Adrenal gland (tissue), 12 donors: ENCODE data around the gene TULP4. TPM values are rescaled to one million over a fixed set of nuclear protein-coding genes. Genes with fewer than 3 reads are reported as not detected.

Experiments used
- DNase-seq, 7 donors: peaks; one replicate each; pipeline ENCODE4 v3.0.0-alpha.2; 2019 to 2020
- H3K27ac ChIP-seq, 5 donors: fragments of 200-600 bp; sonication (generic) in 4 of 5; 1 replicate in 3 of 5; 2 replicates in 2 of 5; pipeline versions ENCODE4 v1.5.1 to v1.8.0; 2016 to 2020; ENCODE audit warnings: mild to moderate bottlenecking in 1 of 5
- H3K27me3 ChIP-seq: fragments of 200-600 bp; 2 replicates; pipeline ENCODE4 v1.8.0; 2021
- H3K36me3 ChIP-seq, 2 donors: fragments of 200-600 bp; replicated peaks in 1 of 2; 1 replicate in 1 of 2; 2 replicates in 1 of 2; pipeline versions ENCODE4 v1.5.1 to v1.8.0; 2018 to 2022
- H3K4me1 ChIP-seq, 2 donors: fragments of 200-600 bp; replicated peaks in 1 of 2; 1 replicate in 1 of 2; 2 replicates in 1 of 2; pipeline versions ENCODE4 v1.5.1 to v1.8.0; 2018 to 2021
- H3K4me3 ChIP-seq, 4 donors: fragments of 200-600 bp; sonication (generic) in 3 of 4; one replicate each; pipeline ENCODE4 v1.5.1; 2016 to 2018
- H3K9me3 ChIP-seq, 3 donors: fragments of 200-600 bp; sonication (generic) in 1 of 3; replicated peaks in 1 of 3; 1 replicate in 2 of 3; 2 replicates in 1 of 3; pipeline versions ENCODE4 v1.5.1 to v1.8.0; 2016 to 2021
- POLR2A ChIP-seq, 2 donors: fragments of 450-650 bp; IDR thresholded peaks; one replicate each; pipeline ENCODE4 v1.6.1; 2017; ENCODE audit warnings: antibody characterized with exemption in 2 of 2, mild to moderate bottlenecking in 2 of 2, moderate library complexity in 1 of 2
- WGBS, 4 donors: extraction: QIAGEN DNeasy Blood & Tissue Kit in 2 of 4; methylation state at CpG; one replicate each; pipeline versions ENCODE4 v1.1.5 to v1.1.7; 2013 to 2017; 5-methylcytosine and 5-hydroxymethylcytosine counted together
- intact Hi-C, 2 donors: fragments of 100-400 bp; cut with DNase I; formaldehyde crosslinking; loops; one replicate each; pipeline versions ENCODE4 v1.14.1 to v1.15.0; 2022 to 2023
- polyA plus RNA-seq, 3 donors: library from polyadenylated mRNA; stranded (reverse); fragments of 200-250 nt in 2 of 3; fragments of 350-450 nt in 1 of 3; fragmentation: Illumina TruSeq in 1 of 3; extraction: RNeasy Lipid Tissue Mini Kit (QIAGEN cat#74804) in 1 of 3; gene quantifications; one replicate each; pipeline ENCODE4 v1.2.3, GENCODE V29; 2013 to 2014
- total RNA-seq, 9 donors: library from RNA; depleted of rRNA in 4 of 9; stranded (reverse); fragments of >200 nt in 4 of 9; fragments of 120-200 nt in 1 of 9; fragmentation: NEBNext Ultra II Directional in 1 of 9; extraction: Animal tissue kit (Norgen Biotek cat#: 25700) in 1 of 9; gene quantifications; one replicate each; pipeline versions ENCODE4 v1.1.0 to v1.2.4, GENCODE V29; 2013 to 2023
- TF ChIP-seq, protein P1 (sequence below), 6 experiments: fragments of 450-650 bp in 4 of 6; fragments of 200-600 bp in 2 of 6; sonication (generic) in 1 of 6; IDR thresholded peaks; 1 replicate in 5 of 6; 2 replicates in 1 of 6; pipeline versions ENCODE4 v1.5.1 to v1.8.0; 2016 to 2021; ENCODE audit warnings: antibody characterized with exemption in 6 of 6, mild to moderate bottlenecking in 2 of 6, moderate library complexity in 1 of 6
- donor health status: healthy with polysubstance abuse.
- donor health status: Bipolar disorder and iron deficiency.
- donor health status: DM: yes; HTN: yes; CAD: no.
- donor health status: DM: no; HTN: no; CAD: no.
- donor health status: DM: no; HTN: no; CAD: no.
- donor health status: DM: yes; HTN: yes; CAD: no.

TULP4 gene
- total and polyA plus RNA-seq, 12 donors: 1.9 to 89.6 (median 61.4) TPM

DNA sequence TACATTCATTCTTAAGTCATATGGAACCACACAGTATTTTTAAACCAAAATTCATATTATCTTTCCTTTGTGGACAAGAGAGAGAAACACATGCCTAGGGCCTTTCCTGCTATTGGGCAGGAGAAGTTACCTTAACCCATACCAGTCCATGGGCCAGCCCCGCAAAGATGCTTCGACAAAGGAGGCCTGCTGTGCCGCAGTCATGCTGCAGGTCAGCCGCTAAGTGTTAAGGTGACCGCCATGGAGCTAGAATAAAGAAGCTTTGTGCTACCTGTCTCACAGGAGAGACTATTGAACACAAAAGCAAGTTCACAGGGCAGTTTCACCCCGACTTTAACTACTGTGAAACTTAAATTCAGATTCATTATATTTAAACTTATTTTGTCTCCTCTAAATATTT, 185.4 kb downstream of the TULP4 start:
- Histone ChIP-seq H3K36me3 (peaks cover 0 to 27% of the 10 kb centered on the region in 2 donors), H3K9me3 (no peaks in the 10 kb centered on the region), H3K4me1 (no peaks in the 10 kb centered on the region), H3K27ac (no peak overlapping the region), H3K27me3 (no peaks in the 10 kb centered on the region), H3K4me3 (no peak overlapping the region)
- WGBS, 4 donors: 81 to 99% (median 97%) methylated on average over 4 to 6 of the region's 6 CpGs
- no peak for DNase-seq
- intact Hi-C loops: no loop called here
- no peak for TF ChIP-seq POLR2A (IDR thresholded peaks at IDR 0.05)
- TF ChIP-seq, protein P1, sequence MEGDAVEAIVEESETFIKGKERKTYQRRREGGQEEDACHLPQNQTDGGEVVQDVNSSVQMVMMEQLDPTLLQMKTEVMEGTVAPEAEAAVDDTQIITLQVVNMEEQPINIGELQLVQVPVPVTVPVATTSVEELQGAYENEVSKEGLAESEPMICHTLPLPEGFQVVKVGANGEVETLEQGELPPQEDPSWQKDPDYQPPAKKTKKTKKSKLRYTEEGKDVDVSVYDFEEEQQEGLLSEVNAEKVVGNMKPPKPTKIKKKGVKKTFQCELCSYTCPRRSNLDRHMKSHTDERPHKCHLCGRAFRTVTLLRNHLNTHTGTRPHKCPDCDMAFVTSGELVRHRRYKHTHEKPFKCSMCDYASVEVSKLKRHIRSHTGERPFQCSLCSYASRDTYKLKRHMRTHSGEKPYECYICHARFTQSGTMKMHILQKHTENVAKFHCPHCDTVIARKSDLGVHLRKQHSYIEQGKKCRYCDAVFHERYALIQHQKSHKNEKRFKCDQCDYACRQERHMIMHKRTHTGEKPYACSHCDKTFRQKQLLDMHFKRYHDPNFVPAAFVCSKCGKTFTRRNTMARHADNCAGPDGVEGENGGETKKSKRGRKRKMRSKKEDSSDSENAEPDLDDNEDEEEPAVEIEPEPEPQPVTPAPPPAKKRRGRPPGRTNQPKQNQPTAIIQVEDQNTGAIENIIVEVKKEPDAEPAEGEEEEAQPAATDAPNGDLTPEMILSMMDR (IDR thresholded peaks at IDR 0.05): no peak

DNA sequence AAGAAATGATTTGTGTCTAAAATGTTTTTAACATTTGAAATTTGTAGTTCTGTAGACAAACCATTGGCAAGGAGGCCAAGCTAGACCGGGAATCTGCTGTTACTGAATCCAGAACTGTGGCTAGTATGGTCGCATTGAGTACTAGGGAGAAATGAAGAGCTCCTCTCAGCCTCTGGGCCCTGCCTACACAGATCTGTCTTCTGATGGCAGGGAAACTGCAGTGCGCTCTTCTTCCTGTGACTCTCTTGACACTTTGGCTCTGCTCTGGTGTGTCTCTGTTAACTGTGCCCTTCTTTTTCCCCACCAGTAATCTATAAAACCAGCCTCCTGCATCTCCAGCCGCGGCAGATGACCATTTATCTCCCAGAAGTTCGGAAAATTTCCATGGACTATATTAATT, 186.1 kb downstream of the TULP4 start:
- TF ChIP-seq POLR2A (IDR thresholded peaks at IDR 0.05): no peak
- TF ChIP-seq, protein P1 (IDR thresholded peaks at IDR 0.05): no peak
- no peaks in the 10 kb centered on the region for H3K4me1 ChIP-seq
- H3K36me3 ChIP-seq: peaks cover 0 to 21% of the 10 kb centered on the region in 2 donors
- H3K27ac ChIP-seq: no peak overlapping the region
- no peaks in the 10 kb centered on the region for H3K9me3 ChIP-seq
- H3K27me3 ChIP-seq: no peaks in the 10 kb centered on the region
- 95 to 98% (median 96%) methylated on average over 6 of the region's 6 CpGs for WGBS, 4 donors
- DNase-seq: no peak
- intact Hi-C loops: no loop called here
- no peak overlapping the region for H3K4me3 ChIP-seq

DNA sequence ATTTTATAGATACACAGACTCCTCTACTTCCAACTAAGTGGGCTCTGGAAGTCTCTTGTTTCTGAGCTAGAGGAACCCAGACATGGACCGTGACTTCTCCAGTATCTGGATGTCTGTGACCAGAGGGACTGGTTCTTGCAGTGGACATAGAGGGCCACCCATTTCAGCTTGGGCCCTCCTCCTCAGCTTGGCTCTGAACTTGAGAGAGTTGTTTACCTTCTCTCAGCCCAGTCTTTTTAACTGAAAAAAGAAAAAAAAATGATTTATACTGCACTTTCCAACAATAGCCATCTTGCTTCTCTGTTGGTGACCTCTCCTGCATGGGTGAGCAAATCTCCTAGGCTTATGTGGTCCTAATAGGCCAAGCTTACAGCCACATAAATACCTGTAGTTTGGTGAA, 187.3 kb downstream of the TULP4 start:
- no peak overlapping the region for H3K4me3 ChIP-seq
- TF ChIP-seq, protein P1 (IDR thresholded peaks at IDR 0.05): no peak
- TF ChIP-seq POLR2A (IDR thresholded peaks at IDR 0.05): no peak
- H3K9me3 ChIP-seq: no peaks in the 10 kb centered on the region
- intact Hi-C loops: no loop called here
- DNase-seq: no peak
- H3K36me3 ChIP-seq: peaks cover 0 to 19% of the 10 kb centered on the region in 2 donors
- no peak overlapping the region for H3K27ac ChIP-seq
- 98 to 100% (median 100%) methylated on average over 1 of the region's 1 CpG for whole genome bisulfite sequencing, 4 donors
- no peaks in the 10 kb centered on the region for H3K4me1 ChIP-seq
- no peaks in the 10 kb centered on the region for H3K27me3 ChIP-seq

DNA sequence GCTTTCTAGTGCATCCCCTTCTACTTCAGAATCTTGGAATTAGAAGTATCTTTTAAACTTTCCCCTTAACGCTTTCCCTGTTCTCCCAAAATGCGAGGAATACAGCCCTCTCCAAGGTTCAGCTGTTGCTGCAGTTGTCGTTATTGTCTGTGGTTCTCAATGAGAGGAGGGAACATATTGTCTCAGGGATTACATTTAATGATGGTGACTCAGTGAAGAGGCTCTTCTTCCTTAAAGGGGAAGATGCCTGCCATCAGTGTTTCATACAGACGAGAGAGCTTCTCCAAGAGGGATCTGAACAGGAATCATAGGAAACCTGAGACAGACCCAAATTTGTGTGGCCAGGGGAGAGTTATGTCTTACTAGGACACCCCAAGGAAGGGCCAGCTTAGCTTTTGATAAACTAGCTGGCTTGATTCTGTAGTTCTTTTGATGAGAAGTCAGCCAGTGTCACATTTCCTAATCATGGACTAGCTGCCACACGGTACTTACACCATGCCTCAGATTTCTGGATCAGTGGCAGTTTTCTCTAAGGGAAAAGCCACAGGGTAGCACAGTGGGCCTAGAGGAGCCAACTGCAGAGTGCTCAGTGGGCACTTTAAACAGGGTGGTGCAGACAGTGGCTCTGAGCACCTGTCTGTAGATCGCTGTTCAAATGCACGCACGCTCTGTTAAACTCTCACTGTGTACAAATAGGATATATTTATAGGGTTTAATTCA, 187.9 kb downstream of the TULP4 start:
- 89 to 96% (median 95%) methylated on average over 8 of the region's 8 CpGs for WGBS, 4 donors
- H3K36me3 ChIP-seq: peaks cover 0 to 19% of the 10 kb centered on the region in 2 donors
- no peak overlapping the region for H3K4me3 ChIP-seq
- TF ChIP-seq, protein P1 (IDR thresholded peaks at IDR 0.05): no peak
- no peak for TF ChIP-seq POLR2A (IDR thresholded peaks at IDR 0.05)
- no peak for DNase-seq
- H3K9me3 ChIP-seq: no peaks in the 10 kb centered on the region
- H3K27ac ChIP-seq: no peak overlapping the region
- no peaks in the 10 kb centered on the region for H3K4me1 ChIP-seq
- intact Hi-C loops: no loop called here
- H3K27me3 ChIP-seq: no peaks in the 10 kb centered on the region
